GM12878 (cell line): ENCODE data around the gene FAM120A. TPM values are rescaled to one million over a fixed set of nuclear protein-coding genes. Genes with fewer than 3 reads are reported as not detected.
"Not testable (repeated sequence)": the region's sequence is repeated elsewhere in the genome, so short reads cannot be mapped to it uniquely, and the experiment has no call there.

Experiments
- ATAC-seq: fragments of 200-7000 bp; cut with Tn5 transposase; 3 replicates; pipeline ENCODE4 v1.9.1; 2020; ENCODE audit warnings: mild to moderate bottlenecking, moderate library complexity
- BruUV-seq: library from RNA; stranded (reverse); fragments of 400-500 nt; replicated peaks from 2 replicates; lab custom pipeline; 2021; lab: Mats Ljungman, UMichigan
- CTCF ChIA-PET: fragments of 300-600 bp; sonication (Branson Sonifier 250); formaldehyde crosslinking; extraction: SDS; loops from one replicate; lab custom pipeline; 2021; ENCODE audit warnings: inconsistent platforms; lab: Yijun Ruan, JAX
- POLR2A ChIA-PET: fragments of 350-600 bp; formaldehyde crosslinking; extraction: SDS; loops from one replicate; lab custom pipeline; 2021; ENCODE audit warnings: inconsistent platforms; lab: Charles Lee
- RAD21 ChIA-PET: fragments of 300-600 bp; sonication (Branson Sonifier 250); formaldehyde crosslinking; loops from one replicate; lab custom pipeline; 2023; ENCODE audit warnings: antibody characterized with exemption; ENCODE audit not compliant: unreplicated experiment; lab: Charles Lee
- SMC1A ChIA-PET: fragments of 300-600 bp; sonication (Branson Sonifier 250); formaldehyde crosslinking; loops from one replicate; lab custom pipeline; 2023; ENCODE audit not compliant: unreplicated experiment, uncharacterized antibody; lab: Charles Lee
- DNase-seq: peaks from one replicate; pipeline ENCODE4 v3.0.0-alpha.2; 2011; ENCODE audit warnings: low read depth, low spot score
- FAIRE-seq: peaks from 3 replicates; lab custom pipeline; 2011; peaks lifted over from hg19 to GRCh38; lab: Jason Lieb, UNC
- H2AFZ ChIP-seq: 2 replicates; pipeline ENCODE4 v1.6.0; 2011; ENCODE audit warnings: low read depth, low read length, control low read depth; ENCODE audit not compliant: control insufficient read depth
- H3K27ac ChIP-seq: 2 replicates; pipeline ENCODE4 v1.5.1; 2011; ENCODE audit warnings: control low read depth; ENCODE audit not compliant: control insufficient read depth, insufficient read depth
- H3K27me3 ChIP-seq, 2 experiments: replicated peaks in 1 of 2; 2 replicates each; pipeline versions ENCODE4 v1.6.0 to v1.6.1; 2011; ENCODE audit warnings: low read length in 1 of 2; ENCODE audit not compliant: control insufficient read depth in 2 of 2, insufficient read depth in 2 of 2
- H3K36me3 ChIP-seq, 2 experiments: 2 replicates each; pipeline ENCODE4 v1.5.1; 2011; ENCODE audit warnings: low read length in 1 of 2; ENCODE audit not compliant: control insufficient read depth in 2 of 2, insufficient read depth in 2 of 2
- H3K4me1 ChIP-seq: 2 replicates; pipeline ENCODE4 v1.6.1; 2011; ENCODE audit warnings: mild to moderate bottlenecking, low read length, moderate library complexity, mixed read lengths; ENCODE audit not compliant: control insufficient read depth, insufficient read depth
- H3K4me2 ChIP-seq: 2 replicates; pipeline ENCODE4 v1.6.0; 2011; ENCODE audit warnings: control low read depth; ENCODE audit not compliant: control insufficient read depth, insufficient read depth
- H3K4me3 ChIP-seq: fragments of 200-600 bp; sonication (generic); 2 replicates; pipeline ENCODE4 v1.5.1; 2016
- H3K79me2 ChIP-seq: 2 replicates; pipeline ENCODE4 v1.6.0; 2011; ENCODE audit warnings: low read length; ENCODE audit not compliant: control insufficient read depth, insufficient read depth
- H3K9ac ChIP-seq: 2 replicates; pipeline ENCODE4 v1.8.0; 2011; ENCODE audit warnings: low read length, control low read depth, mixed read lengths; ENCODE audit not compliant: control insufficient read depth, insufficient read depth
- H3K9me3 ChIP-seq: replicated peaks from 3 replicates; pipeline ENCODE4 v1.5.1; 2011; ENCODE audit warnings: mild to moderate bottlenecking, low read length; ENCODE audit not compliant: control insufficient read depth, insufficient read depth
- H4K20me1 ChIP-seq: 2 replicates; pipeline ENCODE4 v1.6.0; 2011; ENCODE audit not compliant: control insufficient read depth, insufficient read depth
- CBFB ChIP-seq: IDR thresholded peaks from 2 replicates; pipeline ENCODE4 v1.6.1; 2016; ENCODE audit warnings: antibody characterized with exemption, low read depth
- GABPA ChIP-seq: IDR thresholded peaks from 2 replicates; pipeline ENCODE4 v1.6.1; 2014; ENCODE audit warnings: antibody characterized with exemption, low read depth, mild to moderate bottlenecking, inconsistent platforms
- MLLT1 ChIP-seq: fragments of 450-650 bp; IDR thresholded peaks from 2 replicates; pipeline ENCODE4 v1.6.1; 2016; ENCODE audit warnings: mild to moderate bottlenecking
- PKNOX1 ChIP-seq: fragments of 450-650 bp; IDR thresholded peaks from 2 replicates; pipeline ENCODE4 v1.6.1; 2016; ENCODE audit warnings: mild to moderate bottlenecking
- POLR2A ChIP-seq: IDR thresholded peaks from 2 replicates; pipeline ENCODE4 v1.6.1; 2011; ENCODE audit warnings: low read depth, mild to moderate bottlenecking, low read length
- POLR2AphosphoS2 ChIP-seq: IDR thresholded peaks from 2 replicates; pipeline ENCODE4 v1.6.1; 2011; ENCODE audit warnings: low read depth, mild to moderate bottlenecking, low read length, improper control_type of control experiment, moderate library complexity
- RAD51 ChIP-seq: fragments of 450-650 bp; IDR thresholded peaks from 2 replicates; pipeline ENCODE4 v1.6.1; 2016; ENCODE audit warnings: moderate library complexity, mild to moderate bottlenecking, inconsistent platforms
- RFX5 ChIP-seq: IDR thresholded peaks from 2 replicates; pipeline ENCODE4 v1.6.1; 2011; ENCODE audit warnings: low read depth, low read length, improper control_type of control experiment
- ZBED1 ChIP-seq: IDR thresholded peaks from 2 replicates; pipeline ENCODE4 v1.6.1; 2016; ENCODE audit warnings: borderline replicate concordance
- ZBTB4 ChIP-seq: fragments of 450-650 bp; formaldehyde crosslinking; IDR thresholded peaks from 2 replicates; pipeline ENCODE4 v1.4.0; 2022; ENCODE audit warnings: mild to moderate bottlenecking, moderate library complexity
- ZBTB40 ChIP-seq: fragments of 450-650 bp; IDR thresholded peaks from 2 replicates; pipeline ENCODE4 v1.6.1; 2016; ENCODE audit warnings: mild to moderate bottlenecking, moderate library complexity, borderline replicate concordance
- ZNF207 ChIP-seq: fragments of 450-650 bp; IDR thresholded peaks from 2 replicates; pipeline ENCODE4 v1.6.1; 2014; ENCODE audit warnings: antibody characterized with exemption, mild to moderate bottlenecking, borderline replicate concordance
- WGBS: methylation state at CpG from one replicate; pipeline ENCODE4 v1.1.6; 2016; ENCODE audit warnings: low lambda C conversion rate; ENCODE audit not compliant: insufficient replicate concordance, insufficient coverage; ENCODE audit errors: missing lambda C conversion rate; 5-methylcytosine and 5-hydroxymethylcytosine counted together
- in situ Hi-C: fragments of 300-500 bp; cut with MboI; formaldehyde crosslinking; loops from 9 replicates; pipeline ENCODE4 v1.14.3; 2018; ENCODE audit warnings: mixed read lengths
- intact Hi-C: fragments of 100-400 bp; cut with micrococcal nuclease; formaldehyde crosslinking; loops from one replicate; pipeline ENCODE4 v1.14.2; 2022; ENCODE audit not compliant: unreplicated experiment
- polyA plus RNA-seq, 11 experiments: library from polyadenylated mRNA; depleted of rRNA in 4 of 11; unstranded in 6 of 11; stranded (reverse) in 5 of 11; fragments of >200 nt; fragmentation: Nextera tagmentation in 4 of 11; fragmentation: Illumina TruSeq in 1 of 11; extraction: Ambion mirVana in 4 of 11; extraction: Trizol in 1 of 11; gene quantifications; 1 replicate in 1 of 11; 2 replicates in 10 of 11; pipeline versions ENCODE4 v1.2.1 to v1.2.3, GENCODE V29; 2011 to 2016; ENCODE audit warnings: inconsistent platforms in 2 of 11, missing spikeins in 2 of 11, low read depth in 1 of 11
- total RNA-seq, 4 experiments: library from RNA; depleted of rRNA in 3 of 4; stranded (reverse); fragments of >200 nt in 3 of 4; fragmentation: Illumina TruSeq in 1 of 4; extraction: Trizol in 1 of 4; gene quantifications; 2 replicates each; pipeline versions ENCODE4 v1.2.1 to v1.2.3, GENCODE V29; 2013 to 2021

The FAM120A gene
- total and polyA plus RNA-seq, 10 of the 15 experiments (the other 5 are each of a cell fraction or from before 2014, with no cell fraction given): 13.1 to 89.6 (median 52.5) TPM

DNA sequence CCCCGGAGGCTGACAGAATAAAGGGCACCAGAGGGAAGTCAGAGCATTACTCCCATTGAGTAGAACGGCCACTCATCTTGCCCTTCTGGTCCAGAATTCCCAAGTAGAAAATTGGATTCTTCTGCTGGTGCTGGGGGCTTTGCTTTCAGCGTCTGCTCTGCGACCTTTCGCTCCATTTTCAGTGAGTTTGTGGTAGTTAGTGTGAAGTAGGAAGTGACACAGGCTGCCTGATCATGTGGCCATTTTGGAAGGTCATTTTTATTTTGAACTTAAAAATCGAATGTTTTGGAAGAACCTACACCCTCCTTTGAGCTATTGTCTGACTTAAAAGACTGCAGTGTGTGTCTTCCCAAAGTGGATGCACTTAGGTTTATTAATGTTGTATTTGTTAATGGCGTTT lies 58.6 kb downstream of the FAM120A start (continued):
- TF ChIP-seq ZBTB4 (no peak), RFX5 (no peak), PKNOX1 (no peak), MLLT1 (no peak), ZBTB40 (no peak), CBFB (no peak), ZBED1 (no peak), RAD51 (no peak), POLR2A (no peak), ZNF207 (no peak), POLR2AphosphoS2 (no peak), GABPA (no peak)
- TF ChIP-seq, all 136 proteins: peak for 0

- H3K4me2 ChIP-seq, H3K9me3 ChIP-seq, FAIRE-seq, in situ Hi-C loops, H3K4me3 ChIP-seq, BruUV-seq, H3K4me1 ChIP-seq, ATAC-seq, intact Hi-C loops, H3K36me3 ChIP-seq, H3K27me3 ChIP-seq, H3K27ac ChIP-seq, DNase-seq, POLR2A ChIA-PET, CTCF ChIA-PET, RAD21 ChIA-PET, H2AFZ ChIP-seq, H3K9ac ChIP-seq, SMC1A ChIA-PET, H4K20me1 ChIP-seq: not testable (repeated sequence)
- H3K79me2 ChIP-seq: peaks cover 30% of the 10 kb centered on the region
- 96% methylated on average over 8 of the region's 8 CpGs for WGBS
Observed at GRCh38 chr9:93511228-93511627, 59.7 kb downstream of the FAM120A start.
